Pericardium fibroblast (primary cell): ENCODE measurements around the gene NCR1. TPM values are rescaled to one million over a fixed set of nuclear protein-coding genes. Genes with fewer than 3 reads are reported as not detected.

ENCODE experiments used
- total RNA-seq: library from RNA; depleted of rRNA; stranded (reverse); fragments of >200 nt; gene quantifications from 2 replicates; pipeline ENCODE4 v1.2.3, GENCODE V29; 2015

The NCR1 gene, protein sequence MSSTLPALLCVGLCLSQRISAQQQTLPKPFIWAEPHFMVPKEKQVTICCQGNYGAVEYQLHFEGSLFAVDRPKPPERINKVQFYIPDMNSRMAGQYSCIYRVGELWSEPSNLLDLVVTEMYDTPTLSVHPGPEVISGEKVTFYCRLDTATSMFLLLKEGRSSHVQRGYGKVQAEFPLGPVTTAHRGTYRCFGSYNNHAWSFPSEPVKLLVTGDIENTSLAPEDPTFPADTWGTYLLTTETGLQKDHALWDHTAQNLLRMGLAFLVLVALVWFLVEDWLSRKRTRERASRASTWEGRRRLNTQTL
- total RNA-seq, result not detected in 2 replicates

DNA sequence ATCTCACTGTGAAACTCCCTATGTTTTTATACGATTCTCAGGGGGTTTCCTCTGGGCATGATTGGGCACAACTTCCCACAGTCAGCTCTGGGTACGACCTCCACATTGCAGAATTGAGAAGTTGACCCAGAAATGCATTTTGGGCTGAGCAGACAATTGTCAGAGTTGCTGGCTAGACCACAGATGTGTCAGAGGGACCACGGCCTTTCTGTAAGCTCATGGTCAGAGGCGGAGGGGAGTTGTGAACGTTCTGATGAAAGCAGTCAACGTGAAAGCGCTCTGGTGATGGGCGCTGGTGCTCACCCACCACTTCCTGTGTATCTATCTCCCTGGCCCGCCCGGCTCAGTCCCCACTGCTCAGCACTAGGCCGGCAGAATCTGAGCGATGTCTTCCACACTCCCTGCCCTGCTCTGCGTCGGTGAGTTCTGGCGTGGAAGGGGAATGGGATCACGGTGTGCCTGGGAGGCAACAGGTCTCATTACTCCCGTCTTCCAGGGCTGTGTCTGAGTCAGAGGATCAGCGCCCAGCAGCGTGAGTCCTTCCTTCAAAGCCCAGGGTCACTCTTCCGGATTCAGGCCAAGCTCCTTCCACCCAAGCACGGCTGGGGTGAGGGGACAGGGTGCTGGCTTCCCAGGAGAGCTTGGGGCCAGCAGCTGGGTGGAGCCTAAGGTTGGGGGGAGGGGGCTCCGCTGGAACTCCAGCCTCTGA lies at the start of gene NCR1:
Gene NCR1 (plus strand): TSS at position 346 of the 709 bp plus-strand sequence. CDS start 40 bp downstream, at position 386.

DNA sequence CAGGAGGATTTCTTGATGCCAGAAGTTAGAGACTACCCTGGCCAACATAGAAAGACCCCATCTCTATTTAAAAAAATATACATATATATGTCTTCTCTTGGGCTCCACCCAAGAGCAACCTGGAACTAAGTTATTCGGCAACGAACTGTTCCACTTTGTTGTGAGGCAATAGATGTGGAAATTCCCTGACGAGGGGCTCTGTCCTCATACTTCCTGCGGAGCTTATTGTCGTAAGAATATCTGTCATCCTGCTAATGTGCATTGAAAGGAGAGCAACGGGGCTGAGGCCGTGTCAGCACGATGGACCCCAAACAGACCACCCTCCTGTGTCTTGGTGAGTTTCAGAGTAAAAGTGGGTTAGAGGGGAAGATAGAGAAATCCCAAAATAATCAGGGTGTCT lies 32.0 kb upstream of the NCR1 start, which contains the start of gene FCAR:
Gene FCAR (plus strand): TSS at position 246 of the 400 bp plus-strand sequence. CDS start 55 bp downstream, at position 301.

DNA sequence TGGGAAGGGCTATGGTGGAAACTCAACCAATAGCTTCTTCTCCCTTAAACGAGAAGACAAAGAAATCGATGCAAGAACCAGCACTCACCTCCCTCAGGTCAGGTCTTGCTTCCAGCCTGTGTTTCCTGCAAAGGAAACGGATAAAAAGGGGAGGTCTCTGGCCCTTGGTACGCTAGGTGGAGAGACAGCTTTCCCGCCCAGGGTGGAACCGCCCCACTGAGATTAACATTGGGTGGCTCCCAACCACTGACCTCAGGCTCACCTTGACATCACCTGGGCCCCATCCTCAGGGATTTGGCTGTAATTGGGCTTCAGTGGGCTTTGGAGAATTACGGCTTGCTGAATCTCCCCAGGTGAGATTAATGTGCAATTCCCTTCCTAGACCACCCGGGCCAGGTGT lies 41.4 kb downstream of the NCR1 start, which contains the start of gene NLRP7:
Gene NLRP7 (minus strand): TSS at position 150 of the 400 bp plus-strand sequence.

Other genes starting within 250 kb of the NCR1 start
- not detected in 2 replicates for gene LILRB4, start 243.2 kb upstream of the NCR1 start, total RNA-seq
- not detected in 2 replicates for gene KIR3DL3, start 181.7 kb upstream of the NCR1 start, total RNA-seq
- gene KIR2DL3, start 167.6 kb upstream of the NCR1 start, total RNA-seq, result not detected in 2 replicates
- gene KIR2DL1, start 136.4 kb upstream of the NCR1 start, total RNA-seq, result not detected in 2 replicates
- gene KIR2DL4, start 102.5 kb upstream of the NCR1 start, total RNA-seq, result not detected in 2 replicates
- gene KIR3DL1, start 89.7 kb upstream of the NCR1 start, total RNA-seq, result not detected in 2 replicates
- gene KIR2DS4, start 73.5 kb upstream of the NCR1 start, total RNA-seq, result not detected in 2 replicates
- not detected in 2 replicates for gene KIR3DL2, start 55.7 kb upstream of the NCR1 start, total RNA-seq
- gene FCAR, start 31.9 kb upstream of the NCR1 start, total RNA-seq, result not detected in 2 replicates
- not detected in 2 replicates for gene NLRP7, start 41.4 kb downstream of the NCR1 start, total RNA-seq
- gene NLRP2, start 60.2 kb downstream of the NCR1 start, total RNA-seq, result 0.23 and 2.6 TPM in 2 replicates
- not detected in 2 replicates for gene GP6, start 132.1 kb downstream of the NCR1 start, total RNA-seq
- gene RDH13, start 157.0 kb downstream of the NCR1 start, total RNA-seq, result 6.4 and 8.1 TPM in 2 replicates
- gene EPS8L1, start 169.7 kb downstream of the NCR1 start, total RNA-seq, result 0.60 and 2.5 TPM in 2 replicates
- 71.1 and 98.8 TPM in 2 replicates for gene PPP1R12C, start 211.5 kb downstream of the NCR1 start, total RNA-seq
- gene TNNT1, start 243.1 kb downstream of the NCR1 start, total RNA-seq, result 5.4 and 9.0 TPM in 2 replicates